ENCODE results near the gene TRIL. TPM values are rescaled to one million over a fixed set of nuclear protein-coding genes. Genes with fewer than 3 reads are reported as not detected.

TRIL gene
- total RNA-seq, 2 donors from 2014 or later: 0.83 to 4.4 TPM

DNA sequence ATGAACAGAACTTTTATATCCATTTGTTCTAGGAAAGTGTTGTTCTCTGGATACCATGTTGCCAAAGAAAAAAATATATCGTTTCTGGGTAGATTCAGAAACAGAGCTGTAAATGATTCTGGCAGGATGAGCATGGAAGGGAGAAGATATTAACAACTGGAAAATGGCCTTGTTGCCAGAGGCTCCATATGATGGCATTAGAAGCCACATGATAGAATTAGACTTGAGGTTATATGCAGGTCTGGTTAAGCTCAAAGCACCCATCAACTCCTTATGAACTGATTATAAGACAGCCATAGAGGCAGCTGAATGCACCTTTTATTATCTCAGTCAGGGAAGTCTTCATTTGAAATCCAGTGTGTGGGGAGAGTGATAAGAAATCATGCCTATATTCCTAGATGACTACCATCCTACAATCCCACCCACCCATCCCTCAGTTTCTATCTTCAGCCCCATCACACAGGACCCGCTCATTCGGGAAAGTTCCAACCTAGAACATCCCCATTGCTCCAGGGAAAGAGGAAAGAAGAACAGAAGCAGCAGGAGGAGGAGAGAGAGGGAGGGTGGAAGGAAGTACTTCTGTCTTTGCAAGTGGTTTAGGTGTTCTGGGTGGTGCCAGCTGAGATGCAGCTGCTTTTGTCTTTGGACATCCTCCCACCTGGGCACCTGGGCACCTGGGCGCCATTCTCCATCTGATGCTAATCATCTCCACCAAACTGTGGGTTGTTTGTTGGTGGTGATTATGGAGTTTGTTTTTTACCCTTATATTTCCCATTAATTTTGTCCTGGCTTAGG, 25.5 kb upstream of the TRIL start:
- Histone ChIP-seq H3K9me3 (no peaks in the 10 kb centered on the region), H3K4me1 (peaks cover 0 to 40% of the 10 kb centered on the region in 2 donors), H3K27ac (no peak overlapping the region), H3K27me3 (no peaks in the 10 kb centered on the region), H3K36me3 (no peaks in the 10 kb centered on the region), H3K4me3 (no peak overlapping the region)
- no peak for DNase-seq (ENCODE audit: low spot score)
- no peak for TF ChIP-seq CTCF (IDR thresholded peaks at IDR 0.05)

- no peak overlapping the region for H3K4me3 ChIP-seq
- no peak for TF ChIP-seq CTCF (IDR thresholded peaks at IDR 0.05)
- peak overlapping the region in 1 of 2 donors; percentile 41 for H3K27ac ChIP-seq
- no peaks in the 10 kb centered on the region for H3K9me3 ChIP-seq
- no peaks in the 10 kb centered on the region for H3K27me3 ChIP-seq
- no peaks in the 10 kb centered on the region for H3K36me3 ChIP-seq
- peaks cover 0 to 21% of the 10 kb centered on the region in 2 donors for H3K4me1 ChIP-seq
- no peak for DNase-seq (ENCODE audit: low spot score)
These were observed 23.0 kb upstream of the TRIL start for GRCh38 chr7:28981161-28981465.

- DNase-seq (ENCODE audit: low spot score): no peak
These were observed 22.5 kb upstream of the TRIL start for GRCh38 chr7:28980451-28981160.

DNA sequence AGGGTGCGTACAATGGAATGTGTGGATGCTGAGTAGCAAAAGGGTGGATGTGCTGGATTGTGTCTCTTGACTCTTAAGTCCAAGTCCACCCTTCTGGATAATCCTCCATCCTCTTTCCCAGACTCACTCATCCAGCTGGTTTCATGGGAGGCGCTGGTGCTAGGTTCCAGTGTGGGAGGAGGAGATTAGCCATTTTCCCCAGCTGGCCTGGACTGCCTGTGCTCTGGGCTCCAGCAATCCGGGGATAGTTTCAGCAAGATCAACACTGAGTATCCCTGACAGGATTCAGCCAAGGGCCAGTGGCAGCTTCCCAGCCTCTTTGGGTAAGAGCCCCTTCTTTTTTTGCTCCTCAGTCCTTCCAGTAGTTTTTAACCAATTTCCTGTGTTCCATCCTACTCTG, 21.6 kb upstream of the TRIL start:
- Histone ChIP-seq H3K27me3 (no peaks in the 10 kb centered on the region), H3K4me3 (no peak overlapping the region), H3K4me1 (peaks cover 0 to 16% of the 10 kb centered on the region in 2 donors), H3K27ac (peak overlapping the region in 1 of 2 donors; percentile 41), H3K36me3 (no peaks in the 10 kb centered on the region), H3K9me3 (no peaks in the 10 kb centered on the region)
- DNase-seq (ENCODE audit: low spot score): no peak
- TF ChIP-seq CTCF (IDR thresholded peaks at IDR 0.05): no peak

More at GRCh38 chr7:28980451-28981160, 22.5 kb upstream of the TRIL start:
- H3K9me3 ChIP-seq: no peaks in the 10 kb centered on the region
- H3K36me3 ChIP-seq: no peaks in the 10 kb centered on the region
- no peak overlapping the region for H3K4me3 ChIP-seq
- TF ChIP-seq CTCF (IDR thresholded peaks at IDR 0.05): no peak
- H3K4me1 ChIP-seq: peaks cover 0 to 19% of the 10 kb centered on the region in 2 donors
- H3K27ac ChIP-seq: peak overlapping the region in 1 of 2 donors; percentile 41
- H3K27me3 ChIP-seq: no peaks in the 10 kb centered on the region

DNA sequence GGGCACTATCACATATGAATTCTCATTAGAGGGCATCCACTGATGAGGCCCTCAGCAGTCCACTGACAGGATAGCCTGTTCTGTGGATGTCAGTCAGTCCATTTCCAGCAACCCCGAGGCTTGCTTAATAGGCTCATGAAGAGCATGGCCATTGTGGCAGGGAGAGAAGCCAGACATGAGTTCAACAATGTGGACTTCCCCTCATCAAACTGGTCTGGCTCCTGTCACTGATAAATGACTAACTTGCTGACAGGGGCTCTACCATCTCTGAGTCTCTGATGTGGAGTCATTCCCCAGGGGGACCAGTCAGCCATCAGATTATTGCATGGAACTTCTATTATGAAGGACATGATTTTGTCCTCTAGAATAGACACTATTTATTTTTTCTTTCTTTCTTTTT, 19.8 kb upstream of the TRIL start:
- H3K4me3 ChIP-seq: no peak overlapping the region
- no peak for TF ChIP-seq CTCF (IDR thresholded peaks at IDR 0.05)
- no peak for DNase-seq (ENCODE audit: low spot score)

More for the DNA sequence above, 19.8 kb upstream of the TRIL start:
- H3K27ac ChIP-seq: no peak overlapping the region
- H3K36me3 ChIP-seq: no peaks in the 10 kb centered on the region
- peaks cover 0 to 7% of the 10 kb centered on the region in 2 donors for H3K4me1 ChIP-seq
- H3K9me3 ChIP-seq: peaks cover 0 to 10% of the 10 kb centered on the region in 2 donors
- no peaks in the 10 kb centered on the region for H3K27me3 ChIP-seq
